OCI-LY1 (cell line): ENCODE data around the gene FKBP1A.

ENCODE experiments used
- H2AFZ ChIP-seq: fragments of 200-600 bp; sonication (generic), shearing (Covaris generic); 2 replicates; pipeline ENCODE4 v1.6.0; 2014; ENCODE audit warnings: antibody characterized with exemption, mild to moderate bottlenecking, low read length
- H3F3A ChIP-seq: fragments of 200-600 bp; sonication (generic), shearing (Covaris generic); 2 replicates; pipeline ENCODE4 v1.6.0; 2014; ENCODE audit warnings: mild to moderate bottlenecking, antibody characterized with exemption, low read length, moderate library complexity; ENCODE audit not compliant: insufficient read depth
- H3K27ac ChIP-seq: fragments of 200-600 bp; sonication (generic); 2 replicates; pipeline ENCODE4 v1.5.1; 2014; ENCODE audit warnings: low read length, mixed run types, mild to moderate bottlenecking, low read depth; ENCODE audit not compliant: poor library complexity, severe bottlenecking
- H3K27me3 ChIP-seq: fragments of 200-600 bp; sonication (generic); 2 replicates; pipeline ENCODE4 v1.6.0; 2014; ENCODE audit warnings: antibody characterized with exemption, mild to moderate bottlenecking, low read length, moderate library complexity; ENCODE audit not compliant: insufficient read depth
- H3K36me3 ChIP-seq: fragments of 200-600 bp; sonication (generic); 2 replicates; pipeline ENCODE4 v1.6.1; 2014; ENCODE audit warnings: mild to moderate bottlenecking, antibody characterized with exemption, low read length, moderate library complexity, mixed read lengths; ENCODE audit not compliant: insufficient read depth
- H3K4me1 ChIP-seq: fragments of 200-600 bp; sonication (generic); 2 replicates; pipeline ENCODE4 v1.5.1; 2014; ENCODE audit warnings: mild to moderate bottlenecking, low read length, moderate library complexity; ENCODE audit not compliant: insufficient read depth, severe bottlenecking
- H3K4me2 ChIP-seq: fragments of 200-600 bp; sonication (generic), shearing (Covaris generic); 2 replicates; pipeline ENCODE4 v1.6.1; 2014; ENCODE audit warnings: low read length
- H3K4me3 ChIP-seq: fragments of 200-600 bp; sonication (generic); 2 replicates; pipeline ENCODE4 v1.5.1; 2014; ENCODE audit warnings: low read length, low read depth, mild to moderate bottlenecking, mixed read lengths; ENCODE audit not compliant: poor library complexity, severe bottlenecking
- H3K79me2 ChIP-seq: fragments of 200-600 bp; shearing (Covaris generic); 2 replicates; pipeline ENCODE4 v1.6.1; 2016; ENCODE audit warnings: mixed run types, low read length, mixed read lengths; ENCODE audit not compliant: insufficient read depth
- H3K9ac ChIP-seq: fragments of 200-600 bp; sonication (generic), shearing (Covaris generic); 2 replicates; pipeline ENCODE4 v1.6.1; 2014; ENCODE audit warnings: mild to moderate bottlenecking, low read length, mixed read lengths
- H3K9me2 ChIP-seq: fragments of 200-600 bp; sonication (generic), shearing (Covaris generic); 2 replicates; pipeline ENCODE4 v1.6.1; 2014; ENCODE audit warnings: low read depth, mild to moderate bottlenecking, low read length, mixed read lengths
- H3K9me3 ChIP-seq: fragments of 200-600 bp; shearing (Covaris generic); 2 replicates; pipeline ENCODE4 v1.6.1; 2014; ENCODE audit warnings: low read length, mixed read lengths
- H4K20me1 ChIP-seq: fragments of 200-600 bp; sonication (generic), shearing (Covaris generic); 2 replicates; pipeline ENCODE4 v1.6.0; 2016; ENCODE audit warnings: mild to moderate bottlenecking, low read length; ENCODE audit not compliant: insufficient read depth
- EZH2 ChIP-seq: fragments of 200-600 bp; sonication (generic), shearing (Covaris generic); IDR thresholded peaks from 2 replicates; pipeline ENCODE4 v1.8.0; 2017; ENCODE audit warnings: borderline replicate concordance, mixed run types, mild to moderate bottlenecking, antibody characterized with exemption, low read length, moderate library complexity, mixed read lengths
- TF ChIP-seq, protein P1 (sequence below): fragments of 200-600 bp; sonication (generic), shearing (Covaris generic); IDR thresholded peaks from 2 replicates; pipeline ENCODE4 v1.5.1; 2017; ENCODE audit warnings: mild to moderate bottlenecking, antibody characterized with exemption, low read length, moderate library complexity, mixed read lengths

FKBP1A gene

DNA sequence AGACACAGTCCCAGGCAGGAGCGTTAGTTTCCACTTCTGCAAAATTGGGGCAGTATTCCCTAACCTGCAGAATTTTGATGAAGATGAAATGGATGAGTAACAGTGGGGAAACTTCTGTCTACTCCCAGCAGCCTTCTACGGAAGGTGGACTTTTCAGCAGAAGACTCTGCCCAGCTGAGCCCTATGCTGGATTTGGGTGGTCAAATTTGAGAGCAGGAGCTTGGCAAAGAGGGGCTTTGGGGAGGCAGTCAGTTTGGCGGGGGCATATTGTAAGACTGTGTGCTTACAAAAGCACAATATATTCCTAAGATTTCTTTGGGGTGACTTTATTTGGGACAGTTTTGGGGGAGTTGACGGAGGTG, 58.5 kb downstream of the FKBP1A start:
- Histone ChIP-seq H3K4me3 (no peak overlapping the region), H3K36me3 (peaks cover 49% of the 10 kb centered on the region), H3K9ac (no peak overlapping the region), H4K20me1 (no peaks in the 10 kb centered on the region), H3K9me3 (no peaks in the 10 kb centered on the region), H3K27me3 (no peaks in the 10 kb centered on the region), H2AFZ (no peak overlapping the region), H3K4me2 (no peak overlapping the region), H3F3A (no peaks in the 10 kb centered on the region), H3K27ac (no peak overlapping the region), H3K4me1 (peaks cover 19% of the 10 kb centered on the region), H3K79me2 (0 out of 2 replicates have a peak, but pooled peaks cover 8% of the 10 kb centered on the region), H3K9me2 (no peaks in the 10 kb centered on the region)
- no peak for TF ChIP-seq EZH2
- TF ChIP-seq, protein P1, sequence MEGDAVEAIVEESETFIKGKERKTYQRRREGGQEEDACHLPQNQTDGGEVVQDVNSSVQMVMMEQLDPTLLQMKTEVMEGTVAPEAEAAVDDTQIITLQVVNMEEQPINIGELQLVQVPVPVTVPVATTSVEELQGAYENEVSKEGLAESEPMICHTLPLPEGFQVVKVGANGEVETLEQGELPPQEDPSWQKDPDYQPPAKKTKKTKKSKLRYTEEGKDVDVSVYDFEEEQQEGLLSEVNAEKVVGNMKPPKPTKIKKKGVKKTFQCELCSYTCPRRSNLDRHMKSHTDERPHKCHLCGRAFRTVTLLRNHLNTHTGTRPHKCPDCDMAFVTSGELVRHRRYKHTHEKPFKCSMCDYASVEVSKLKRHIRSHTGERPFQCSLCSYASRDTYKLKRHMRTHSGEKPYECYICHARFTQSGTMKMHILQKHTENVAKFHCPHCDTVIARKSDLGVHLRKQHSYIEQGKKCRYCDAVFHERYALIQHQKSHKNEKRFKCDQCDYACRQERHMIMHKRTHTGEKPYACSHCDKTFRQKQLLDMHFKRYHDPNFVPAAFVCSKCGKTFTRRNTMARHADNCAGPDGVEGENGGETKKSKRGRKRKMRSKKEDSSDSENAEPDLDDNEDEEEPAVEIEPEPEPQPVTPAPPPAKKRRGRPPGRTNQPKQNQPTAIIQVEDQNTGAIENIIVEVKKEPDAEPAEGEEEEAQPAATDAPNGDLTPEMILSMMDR: no peak

DNA sequence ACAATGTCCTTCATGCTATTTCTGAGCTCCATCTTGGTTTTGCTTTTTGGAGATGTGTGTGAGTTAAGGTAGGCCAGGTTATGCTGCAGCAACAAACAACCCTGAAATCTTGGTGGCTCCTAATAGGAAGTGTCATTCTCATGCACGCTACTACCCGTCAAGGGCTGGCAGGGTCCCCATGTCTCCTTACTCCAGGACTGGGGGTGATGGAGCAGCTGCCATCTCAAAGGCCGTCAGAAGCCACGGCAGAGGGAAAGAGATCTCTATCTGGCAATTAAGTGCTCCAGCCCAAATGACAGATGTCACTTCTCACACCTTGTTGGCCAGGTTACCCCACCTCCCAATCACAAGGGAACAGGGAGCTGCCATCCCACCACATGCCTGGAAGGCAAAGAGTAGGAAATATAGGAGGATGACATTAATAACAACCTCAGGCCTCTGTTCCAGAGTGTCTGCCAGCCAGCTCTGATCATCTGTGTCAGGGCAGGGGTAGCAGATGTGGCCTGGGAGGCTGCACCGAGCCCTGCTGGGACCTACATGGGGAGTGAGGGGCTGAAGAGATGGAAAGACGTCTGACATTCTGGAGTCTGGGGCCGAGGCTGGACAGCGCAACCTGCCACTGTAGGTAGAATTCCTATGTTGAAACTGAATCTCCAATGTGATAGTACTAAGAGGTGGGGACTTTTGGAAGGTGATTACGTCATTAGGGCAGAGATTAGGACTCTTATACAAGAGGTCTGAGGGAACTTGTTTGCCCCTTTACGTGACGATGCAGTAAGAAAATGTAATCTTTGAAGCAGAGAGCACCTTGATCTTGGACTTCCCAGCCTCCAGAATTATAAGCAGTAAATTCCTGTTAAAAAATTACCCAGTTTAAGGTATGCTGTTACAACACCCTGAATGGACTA, 59.1 kb downstream of the FKBP1A start:
- no peak overlapping the region for H3K27ac ChIP-seq
- H3K9me3 ChIP-seq: no peaks in the 10 kb centered on the region
- 0 out of 2 replicates have a peak, but pooled peaks cover 9% of the 10 kb centered on the region for H3K79me2 ChIP-seq
- H3F3A ChIP-seq: no peaks in the 10 kb centered on the region
- H3K4me1 ChIP-seq: peaks cover 22% of the 10 kb centered on the region
- TF ChIP-seq EZH2: no peak
- TF ChIP-seq, protein P1: no peak
- no peak overlapping the region for H2AFZ ChIP-seq
- no peak overlapping the region for H3K9ac ChIP-seq
- no peak overlapping the region for H3K4me2 ChIP-seq
- H3K4me3 ChIP-seq: no peak overlapping the region
- no peaks in the 10 kb centered on the region for H3K9me2 ChIP-seq
- no peaks in the 10 kb centered on the region for H3K27me3 ChIP-seq
- no peaks in the 10 kb centered on the region for H4K20me1 ChIP-seq
- H3K36me3 ChIP-seq: peaks cover 49% of the 10 kb centered on the region

DNA sequence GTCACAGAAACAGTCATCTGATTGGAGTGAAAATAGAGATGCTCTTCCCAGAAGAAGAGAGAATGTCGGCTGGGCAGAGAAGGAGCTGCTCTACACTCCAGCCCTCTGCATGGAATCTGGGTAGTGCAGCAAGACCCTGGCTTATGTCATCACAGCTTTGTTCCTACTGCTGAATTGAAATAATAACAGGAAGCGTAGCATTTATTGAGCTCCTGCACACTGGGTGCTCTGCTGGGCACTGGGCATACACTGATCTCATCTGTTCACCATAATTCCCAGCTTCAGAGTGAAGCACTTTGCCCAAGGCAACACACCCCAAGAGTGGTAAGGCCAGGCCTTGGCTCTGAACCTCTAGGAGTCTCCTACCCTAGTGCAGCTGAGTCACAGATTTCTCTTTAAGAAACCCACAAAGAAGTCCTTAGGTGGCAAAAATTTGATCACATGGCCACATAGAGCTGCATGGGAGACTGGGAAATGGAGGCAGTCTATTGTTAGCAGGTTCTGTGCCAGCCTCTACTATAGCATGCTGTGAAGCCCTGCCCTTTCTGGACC, 60.0 kb downstream of the FKBP1A start:
- Histone ChIP-seq H3K27ac (no peak overlapping the region), H3K4me1 (peaks cover 31% of the 10 kb centered on the region), H3F3A (no peaks in the 10 kb centered on the region), H3K9ac (no peak overlapping the region), H2AFZ (no peak overlapping the region), H3K9me2 (no peaks in the 10 kb centered on the region), H4K20me1 (no peaks in the 10 kb centered on the region), H3K4me2 (no peak overlapping the region), H3K79me2 (0 out of 2 replicates have a peak, but pooled peaks cover 9% of the 10 kb centered on the region), H3K27me3 (no peaks in the 10 kb centered on the region), H3K36me3 (peaks cover 49% of the 10 kb centered on the region), H3K4me3 (no peak overlapping the region), H3K9me3 (no peaks in the 10 kb centered on the region)
- TF ChIP-seq, protein P1: no peak
- TF ChIP-seq EZH2: no peak
